Measurements from ENCODE around the gene ATP5F1D.

ATP5F1D gene

DNA sequence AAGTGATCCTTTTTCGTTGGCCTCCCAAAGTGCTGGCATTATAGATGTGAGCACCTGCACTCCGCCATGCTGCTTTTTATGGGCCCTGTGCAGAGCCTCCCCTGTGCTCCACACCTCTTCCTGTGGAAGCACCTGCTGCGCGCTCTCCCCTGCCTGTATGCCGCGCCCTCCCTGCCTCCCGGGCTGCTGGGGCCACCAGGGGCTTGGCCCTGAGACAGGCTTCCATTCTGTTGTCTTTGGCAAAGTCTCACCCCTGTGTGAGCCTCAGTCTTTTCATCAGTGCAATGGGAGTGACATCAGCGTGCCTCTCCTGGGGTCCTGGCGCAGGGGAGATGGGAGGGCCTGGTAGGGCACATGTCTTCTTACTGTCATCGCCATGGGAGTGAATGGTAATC is 35.1 kb downstream of the ATP5F1D start:
- DNase-seq (ENCODE audit: low read depth) = no peak
- H3K4me3 ChIP-seq (ENCODE audit: low read depth, low read length) = peak overlapping the region; percentile 64
- no peak for TF ChIP-seq MYC (IDR thresholded peaks at IDR 0.05; ENCODE audit: low read depth, low read length)
- no peak for TF ChIP-seq MAX (IDR thresholded peaks at IDR 0.05; ENCODE audit: low read depth, low read length)
- TF ChIP-seq, protein P1, sequence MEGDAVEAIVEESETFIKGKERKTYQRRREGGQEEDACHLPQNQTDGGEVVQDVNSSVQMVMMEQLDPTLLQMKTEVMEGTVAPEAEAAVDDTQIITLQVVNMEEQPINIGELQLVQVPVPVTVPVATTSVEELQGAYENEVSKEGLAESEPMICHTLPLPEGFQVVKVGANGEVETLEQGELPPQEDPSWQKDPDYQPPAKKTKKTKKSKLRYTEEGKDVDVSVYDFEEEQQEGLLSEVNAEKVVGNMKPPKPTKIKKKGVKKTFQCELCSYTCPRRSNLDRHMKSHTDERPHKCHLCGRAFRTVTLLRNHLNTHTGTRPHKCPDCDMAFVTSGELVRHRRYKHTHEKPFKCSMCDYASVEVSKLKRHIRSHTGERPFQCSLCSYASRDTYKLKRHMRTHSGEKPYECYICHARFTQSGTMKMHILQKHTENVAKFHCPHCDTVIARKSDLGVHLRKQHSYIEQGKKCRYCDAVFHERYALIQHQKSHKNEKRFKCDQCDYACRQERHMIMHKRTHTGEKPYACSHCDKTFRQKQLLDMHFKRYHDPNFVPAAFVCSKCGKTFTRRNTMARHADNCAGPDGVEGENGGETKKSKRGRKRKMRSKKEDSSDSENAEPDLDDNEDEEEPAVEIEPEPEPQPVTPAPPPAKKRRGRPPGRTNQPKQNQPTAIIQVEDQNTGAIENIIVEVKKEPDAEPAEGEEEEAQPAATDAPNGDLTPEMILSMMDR (IDR thresholded peaks at IDR 0.05; ENCODE audit: low read depth, low read length) = no peak
- TF ChIP-seq POLR2A (IDR thresholded peaks at IDR 0.05; ENCODE audit: extremely low read depth, insufficient read length) = no peak

GRCh38 chr19:1277061-1277460 is 35.5 kb downstream of the ATP5F1D start:
- TF ChIP-seq, protein P1 (IDR thresholded peaks at IDR 0.05; ENCODE audit: low read depth, low read length) = no peak
- no peak for TF ChIP-seq POLR2A (IDR thresholded peaks at IDR 0.05; ENCODE audit: extremely low read depth, insufficient read length)
- TF ChIP-seq MAX (IDR thresholded peaks at IDR 0.05; ENCODE audit: low read depth, low read length) = no peak
- TF ChIP-seq MYC (IDR thresholded peaks at IDR 0.05; ENCODE audit: low read depth, low read length) = no peak
- H3K4me3 ChIP-seq (ENCODE audit: low read depth, low read length) = no peak overlapping the region

GRCh38 chr19:1278074-1278473 is 36.5 kb downstream of the ATP5F1D start:
- no peak for DNase-seq (ENCODE audit: low read depth)
- no peak overlapping the region for H3K4me3 ChIP-seq (ENCODE audit: low read depth, low read length)
- TF ChIP-seq, protein P1 (IDR thresholded peaks at IDR 0.05; ENCODE audit: low read depth, low read length) = no peak
- TF ChIP-seq MYC (IDR thresholded peaks at IDR 0.05; ENCODE audit: low read depth, low read length) (no peak), POLR2A (IDR thresholded peaks at IDR 0.05; ENCODE audit: extremely low read depth, insufficient read length) (no peak), MAX (IDR thresholded peaks at IDR 0.05; ENCODE audit: low read depth, low read length) (no peak)

More at GRCh38 chr19:1277061-1277460, 35.5 kb downstream of the ATP5F1D start:
- DNase-seq (ENCODE audit: low read depth) = no peak

DNA sequence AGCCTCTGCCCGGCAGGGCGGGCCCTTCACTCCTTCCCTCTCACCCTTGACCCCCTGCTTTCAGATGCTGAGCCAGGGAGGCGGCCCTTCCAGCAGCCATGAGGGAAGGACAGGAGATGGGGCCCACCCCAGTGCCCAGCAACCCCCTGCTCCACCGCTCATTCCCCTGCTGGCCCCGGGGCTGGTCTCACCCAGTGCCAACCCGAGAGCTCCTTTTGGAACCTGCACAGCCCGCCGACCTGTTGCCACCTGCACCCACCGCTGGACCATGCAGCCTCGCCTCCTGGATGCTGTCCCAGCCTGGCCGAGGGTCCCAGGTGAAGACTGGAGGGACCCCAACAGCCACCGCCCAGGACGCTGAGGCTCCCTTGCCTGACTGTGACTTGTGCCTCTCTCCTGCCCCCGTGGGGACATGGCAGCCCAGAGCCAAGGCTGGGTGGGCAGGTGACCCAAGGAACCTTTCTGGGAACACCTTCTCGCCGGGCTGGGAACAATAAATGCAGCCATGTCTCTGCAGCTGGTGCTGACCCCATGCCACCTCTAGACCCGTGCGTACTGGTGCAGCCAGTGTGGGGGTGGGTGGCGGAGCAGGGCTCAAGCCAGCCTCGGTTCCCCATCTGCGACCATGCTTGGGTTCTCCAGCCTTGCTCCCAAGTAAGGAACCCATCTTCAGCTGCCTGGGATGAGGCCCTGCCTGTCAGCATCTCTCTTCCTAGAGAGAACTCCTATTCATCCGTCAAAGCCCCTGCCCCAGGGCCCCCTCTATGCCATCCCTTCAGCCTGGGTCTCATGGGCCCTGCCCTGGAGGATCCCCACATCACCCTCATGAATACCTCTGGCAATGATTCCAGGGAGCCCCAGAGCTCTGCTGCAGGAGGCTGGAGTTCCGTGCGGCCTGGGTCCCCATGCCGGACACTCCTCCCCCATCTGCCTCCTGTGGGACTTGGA is 37.4 kb downstream of the ATP5F1D start:
- DNase-seq (ENCODE audit: low read depth) = no peak
- no peak overlapping the region for H3K4me3 ChIP-seq (ENCODE audit: low read depth, low read length)
- TF ChIP-seq MAX (IDR thresholded peaks at IDR 0.05; ENCODE audit: low read depth, low read length) = no peak
- TF ChIP-seq POLR2A (IDR thresholded peaks at IDR 0.05; ENCODE audit: extremely low read depth, insufficient read length) = no peak
- TF ChIP-seq, protein P1 (IDR thresholded peaks at IDR 0.05; ENCODE audit: low read depth, low read length) = no peak
- TF ChIP-seq MYC (IDR thresholded peaks at IDR 0.05; ENCODE audit: low read depth, low read length) = no peak

GRCh38 chr19:1279782-1280341 is 38.3 kb downstream of the ATP5F1D start:
- peak; percentile 69 for TF ChIP-seq MAX (IDR thresholded peaks at IDR 0.05; ENCODE audit: low read depth, low read length)
- TF ChIP-seq, protein P1 (IDR thresholded peaks at IDR 0.05; ENCODE audit: low read depth, low read length) = peak; percentile 74
- TF ChIP-seq POLR2A (IDR thresholded peaks at IDR 0.05; ENCODE audit: extremely low read depth, insufficient read length) = no peak
- peak; percentile 39; the same call in 1 of the 2 replicates for TF ChIP-seq MYC (IDR thresholded peaks at IDR 0.05; ENCODE audit: low read depth, low read length)
- peak; percentile 77 for DNase-seq (ENCODE audit: low read depth)
- H3K4me3 ChIP-seq (ENCODE audit: low read depth, low read length) = no peak overlapping the region

Measured in NB4 (cell line).